Superior temporal gyrus (tissue), 1 donor: ENCODE measurements around the gene TNIK.
"Not testable (repeated sequence)": the region's sequence is repeated elsewhere in the genome, so short reads cannot be mapped to it uniquely, and the experiment has no call there.

Source experiments
- DNase-seq: peaks from one replicate; pipeline ENCODE4 v3.0.0-alpha.2; 2016; ENCODE audit errors: extremely low spot score

TNIK gene

GRCh38 chr3:171309906-171310359 lies 150.3 kb downstream of the TNIK start:
- no peak for DNase-seq

GRCh38 chr3:171307988-171308387 lies 152.2 kb downstream of the TNIK start:
- no peak for DNase-seq

- no peak for DNase-seq
Observed at GRCh38 chr3:171307046-171307585, 153.1 kb downstream of the TNIK start.

- peak; percentile 76 for DNase-seq
Observed at GRCh38 chr3:171306631-171307030, 153.6 kb downstream of the TNIK start.

- DNase-seq: not testable (repeated sequence)
Observed at GRCh38 chr3:171305823-171306222, 154.4 kb downstream of the TNIK start.

- not testable (repeated sequence) for DNase-seq
Observed at GRCh38 chr3:171304498-171304897, 155.7 kb downstream of the TNIK start.

- not testable (repeated sequence) for DNase-seq
Observed at GRCh38 chr3:171304017-171304416, 156.2 kb downstream of the TNIK start.

- no peak for DNase-seq
Observed at GRCh38 chr3:171301998-171302397, 158.2 kb downstream of the TNIK start.

- DNase-seq: no peak
Observed at GRCh38 chr3:171301002-171301401, 159.2 kb downstream of the TNIK start.

- DNase-seq: no peak
Observed at GRCh38 chr3:171297951-171298350, 162.3 kb downstream of the TNIK start.

GRCh38 chr3:171297207-171297606 lies 163.0 kb downstream of the TNIK start:
- DNase-seq: no peak

GRCh38 chr3:171295484-171296373 lies 164.5 kb downstream of the TNIK start:
- DNase-seq: no peak

- DNase-seq: no peak
Observed at GRCh38 chr3:171293142-171293782, 166.9 kb downstream of the TNIK start.

- no peak for DNase-seq
Observed at GRCh38 chr3:171290680-171291079, 169.5 kb downstream of the TNIK start.

- DNase-seq: no peak
Observed at GRCh38 chr3:171289291-171289690, 170.9 kb downstream of the TNIK start.

GRCh38 chr3:171287761-171288160 lies 172.4 kb downstream of the TNIK start:
- not testable (repeated sequence) for DNase-seq

GRCh38 chr3:171286580-171287249 lies 173.5 kb downstream of the TNIK start:
- DNase-seq: no peak

GRCh38 chr3:171285287-171285686 lies 174.9 kb downstream of the TNIK start:
- DNase-seq: no peak

GRCh38 chr3:171284308-171285075 lies 175.7 kb downstream of the TNIK start:
- no peak for DNase-seq

- DNase-seq: no peak
Observed at GRCh38 chr3:171283848-171284222, 176.4 kb downstream of the TNIK start.

- no peak for DNase-seq
Observed at GRCh38 chr3:171283183-171283847, 176.9 kb downstream of the TNIK start.
